ENCODE results near the gene FABP7.

The FABP7 gene

GRCh38 chr6:122790423-122791309, 11.2 kb downstream of the FABP7 start:
- peak overlapping the region; percentile 81 for H3K27ac ChIP-seq (ENCODE audit: low read depth, low read length)
- H3K4me1 ChIP-seq (ENCODE audit: control insufficient read depth in 5 of 5, insufficient read depth in 5 of 5, low read length in 5 of 5): peaks cover 4 to 27% (median 25%) of the 10 kb centered on the region in 5 donors
- no peaks in the 10 kb centered on the region for H3K36me3 ChIP-seq (ENCODE audit: control insufficient read depth in 5 of 5, insufficient read depth in 5 of 5, low read length in 5 of 5)
- no peaks in the 10 kb centered on the region for H3K27me3 ChIP-seq (ENCODE audit: control insufficient read depth in 5 of 5, insufficient read depth in 4 of 5, low read length in 5 of 5)
- no peaks in the 10 kb centered on the region for H3K9me3 ChIP-seq (ENCODE audit: control insufficient read depth in 5 of 5, low read length in 5 of 5)
- H3K4me3 ChIP-seq (ENCODE audit: low read depth in 1 of 5, low read length in 5 of 5): peak overlapping the region; percentile 76 to 97 (median 81)
- peak overlapping the region; percentile 64 to 89 (median 86) for H3K9ac ChIP-seq (ENCODE audit: low read length in 5 of 5)

DNA sequence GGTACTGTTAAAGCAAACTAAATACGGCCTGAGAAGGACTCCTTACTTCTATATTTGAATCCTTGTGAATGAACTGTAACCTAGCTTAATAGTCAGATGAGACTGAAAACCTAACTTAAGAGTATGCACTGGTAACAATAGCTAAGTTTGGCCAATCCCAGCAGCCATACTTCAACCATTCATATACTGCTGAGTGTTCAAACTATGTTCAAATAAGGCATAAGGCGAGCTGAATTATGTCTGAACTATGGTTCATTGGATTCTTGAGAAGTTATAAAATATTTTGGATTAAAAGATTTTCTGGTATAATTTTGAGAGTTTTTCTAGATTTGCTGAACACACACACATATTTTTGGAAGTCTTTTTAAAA, 11.8 kb downstream of the FABP7 start:
- Histone ChIP-seq H3K9me3 (ENCODE audit: control insufficient read depth in 5 of 5, low read length in 5 of 5) (no peaks in the 10 kb centered on the region), H3K4me1 (ENCODE audit: control insufficient read depth in 5 of 5, insufficient read depth in 5 of 5, low read length in 5 of 5) (peaks cover 4 to 27% (median 25%) of the 10 kb centered on the region in 5 donors), H3K27ac (ENCODE audit: low read depth, low read length) (peak overlapping the region; percentile 81), H3K4me3 (ENCODE audit: low read depth in 1 of 5, low read length in 5 of 5) (peak overlapping the region in 2 of 5 donors; percentile 80 to 97), H3K27me3 (ENCODE audit: control insufficient read depth in 5 of 5, insufficient read depth in 4 of 5, low read length in 5 of 5) (no peaks in the 10 kb centered on the region), H3K9ac (ENCODE audit: low read length in 5 of 5) (peak overlapping the region in 1 of 5 donors; percentile 38), H3K36me3 (ENCODE audit: control insufficient read depth in 5 of 5, insufficient read depth in 5 of 5, low read length in 5 of 5) (no peaks in the 10 kb centered on the region)

DNA sequence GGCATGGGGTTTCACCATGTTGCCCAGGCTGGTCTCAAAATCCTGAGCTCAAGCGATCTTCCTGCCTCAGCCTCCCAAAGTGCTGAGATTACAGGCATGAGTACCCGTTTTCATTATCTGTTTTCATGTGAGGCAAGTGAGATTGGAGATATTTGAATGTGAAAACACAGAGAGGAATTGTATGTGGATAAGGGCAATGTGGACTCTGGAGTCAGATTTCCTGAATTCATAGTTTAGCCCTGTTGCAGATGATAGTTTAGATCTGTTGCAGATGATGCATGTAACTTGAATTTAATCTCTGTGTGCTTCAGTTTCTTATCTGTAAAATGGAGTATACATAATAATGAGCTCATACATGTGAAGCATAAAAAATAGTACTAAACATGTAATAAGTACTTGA, 13.2 kb downstream of the FABP7 start:
- Histone ChIP-seq H3K36me3 (ENCODE audit: control insufficient read depth in 5 of 5, insufficient read depth in 5 of 5, low read length in 5 of 5) (peaks cover 0 to 7% (median 1%) of the 10 kb centered on the region in 5 donors), H3K9me3 (ENCODE audit: control insufficient read depth in 5 of 5, low read length in 5 of 5) (no peaks in the 10 kb centered on the region), H3K4me1 (ENCODE audit: control insufficient read depth in 5 of 5, insufficient read depth in 5 of 5, low read length in 5 of 5) (peaks cover 4 to 27% (median 25%) of the 10 kb centered on the region in 5 donors), H3K27ac (ENCODE audit: low read depth, low read length) (no peak overlapping the region), H3K27me3 (ENCODE audit: control insufficient read depth in 5 of 5, insufficient read depth in 4 of 5, low read length in 5 of 5) (no peaks in the 10 kb centered on the region), H3K4me3 (ENCODE audit: low read depth in 1 of 5, low read length in 5 of 5) (no peak overlapping the region), H3K9ac (ENCODE audit: low read length in 5 of 5) (no peak overlapping the region)

DNA sequence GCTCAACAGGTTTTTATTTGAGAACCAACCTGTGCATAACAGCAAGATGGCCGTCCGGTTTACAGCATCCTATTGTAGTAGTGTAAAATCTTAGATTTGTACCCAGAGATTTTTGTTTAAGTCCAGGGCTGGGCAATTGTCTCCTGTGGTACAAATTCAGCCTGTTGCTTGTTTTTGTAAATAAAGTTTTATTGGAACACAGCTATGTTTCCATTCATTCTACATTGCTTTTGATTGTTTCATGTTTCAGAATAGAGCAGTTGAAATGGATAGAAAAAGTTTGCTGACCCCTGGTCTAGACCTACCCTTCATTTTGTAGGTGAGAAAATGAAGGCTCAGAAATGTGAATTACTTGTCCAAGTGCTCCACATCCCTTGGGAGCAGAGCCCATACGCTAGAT, 18.0 kb downstream of the FABP7 start:
- H3K4me3 ChIP-seq (ENCODE audit: low read depth in 1 of 5, low read length in 5 of 5): no peak overlapping the region
- H3K4me1 ChIP-seq (ENCODE audit: control insufficient read depth in 5 of 5, insufficient read depth in 5 of 5, low read length in 5 of 5): no peaks in the 10 kb centered on the region
- no peaks in the 10 kb centered on the region for H3K27me3 ChIP-seq (ENCODE audit: control insufficient read depth in 5 of 5, insufficient read depth in 4 of 5, low read length in 5 of 5)
- H3K36me3 ChIP-seq (ENCODE audit: control insufficient read depth in 5 of 5, insufficient read depth in 5 of 5, low read length in 5 of 5): peaks cover 3 to 17% (median 9%) of the 10 kb centered on the region in 5 donors
- H3K9ac ChIP-seq (ENCODE audit: low read length in 5 of 5): no peak overlapping the region
- H3K27ac ChIP-seq (ENCODE audit: low read depth, low read length): no peak overlapping the region
- H3K9me3 ChIP-seq (ENCODE audit: control insufficient read depth in 5 of 5, low read length in 5 of 5): no peaks in the 10 kb centered on the region

- no peaks in the 10 kb centered on the region for H3K9me3 ChIP-seq (ENCODE audit: control insufficient read depth in 5 of 5, low read length in 5 of 5)
- H3K36me3 ChIP-seq (ENCODE audit: control insufficient read depth in 5 of 5, insufficient read depth in 5 of 5, low read length in 5 of 5): peaks cover 3 to 17% (median 9%) of the 10 kb centered on the region in 5 donors
- H3K27ac ChIP-seq (ENCODE audit: low read depth, low read length): no peak overlapping the region
- no peaks in the 10 kb centered on the region for H3K27me3 ChIP-seq (ENCODE audit: control insufficient read depth in 5 of 5, insufficient read depth in 4 of 5, low read length in 5 of 5)
- H3K4me1 ChIP-seq (ENCODE audit: control insufficient read depth in 5 of 5, insufficient read depth in 5 of 5, low read length in 5 of 5): no peaks in the 10 kb centered on the region
- H3K4me3 ChIP-seq (ENCODE audit: low read depth in 1 of 5, low read length in 5 of 5): no peak overlapping the region
- H3K9ac ChIP-seq (ENCODE audit: low read length in 5 of 5): no peak overlapping the region
Observed at GRCh38 chr6:122798099-122798641, 18.7 kb downstream of the FABP7 start.

- Histone ChIP-seq H3K4me3 (ENCODE audit: low read depth in 1 of 5, low read length in 5 of 5) (no peak overlapping the region), H3K27me3 (ENCODE audit: control insufficient read depth in 5 of 5, insufficient read depth in 4 of 5, low read length in 5 of 5) (no peaks in the 10 kb centered on the region), H3K4me1 (ENCODE audit: control insufficient read depth in 5 of 5, insufficient read depth in 5 of 5, low read length in 5 of 5) (peaks cover 0 to 2% (median 0%) of the 10 kb centered on the region in 5 donors), H3K9ac (ENCODE audit: low read length in 5 of 5) (no peak overlapping the region), H3K9me3 (ENCODE audit: control insufficient read depth in 5 of 5, low read length in 5 of 5) (no peaks in the 10 kb centered on the region), H3K27ac (ENCODE audit: low read depth, low read length) (no peak overlapping the region), H3K36me3 (ENCODE audit: control insufficient read depth in 5 of 5, insufficient read depth in 5 of 5, low read length in 5 of 5) (peaks cover 3 to 17% (median 9%) of the 10 kb centered on the region in 5 donors)
Observed at GRCh38 chr6:122799140-122799745, 19.7 kb downstream of the FABP7 start.

GRCh38 chr6:122799916-122800686, 20.6 kb downstream of the FABP7 start:
- no peak overlapping the region for H3K9ac ChIP-seq (ENCODE audit: low read length in 5 of 5)

DNA sequence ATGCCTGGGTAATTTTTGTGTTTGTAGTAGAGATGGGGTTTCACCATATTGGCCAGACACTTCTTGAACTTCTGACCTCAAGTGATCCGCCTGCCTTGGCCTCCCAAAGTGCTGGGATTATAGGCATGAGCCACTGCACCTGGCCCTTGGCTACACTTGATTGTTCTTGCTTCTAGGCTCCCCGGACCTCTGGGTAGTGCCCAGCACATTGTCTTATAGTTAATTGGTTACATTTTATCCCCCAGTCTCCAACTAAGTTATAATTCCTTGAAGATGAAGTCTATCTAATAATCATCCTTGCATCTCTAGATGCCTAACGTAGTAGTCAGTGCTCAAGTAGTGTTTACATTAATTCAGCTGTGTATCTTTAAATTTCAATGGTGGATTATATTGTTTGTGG, 21.4 kb downstream of the FABP7 start:
- peaks cover 9 to 29% (median 11%) of the 10 kb centered on the region in 5 donors for H3K36me3 ChIP-seq (ENCODE audit: control insufficient read depth in 5 of 5, insufficient read depth in 5 of 5, low read length in 5 of 5)
- H3K9me3 ChIP-seq (ENCODE audit: control insufficient read depth in 5 of 5, low read length in 5 of 5): no peaks in the 10 kb centered on the region
- H3K4me1 ChIP-seq (ENCODE audit: control insufficient read depth in 5 of 5, insufficient read depth in 5 of 5, low read length in 5 of 5): peaks cover 0 to 2% (median 0%) of the 10 kb centered on the region in 5 donors
- H3K27me3 ChIP-seq (ENCODE audit: control insufficient read depth in 5 of 5, insufficient read depth in 4 of 5, low read length in 5 of 5): no peaks in the 10 kb centered on the region
- no peak overlapping the region for H3K27ac ChIP-seq (ENCODE audit: low read depth, low read length)
- no peak overlapping the region for H3K4me3 ChIP-seq (ENCODE audit: low read depth in 1 of 5, low read length in 5 of 5)
- no peak overlapping the region for H3K9ac ChIP-seq (ENCODE audit: low read length in 5 of 5)

More at GRCh38 chr6:122799916-122800686, 20.6 kb downstream of the FABP7 start:
- H3K4me1 ChIP-seq (ENCODE audit: control insufficient read depth in 5 of 5, insufficient read depth in 5 of 5, low read length in 5 of 5): peaks cover 0 to 2% (median 0%) of the 10 kb centered on the region in 5 donors
- H3K27ac ChIP-seq (ENCODE audit: low read depth, low read length): no peak overlapping the region
- no peak overlapping the region for H3K4me3 ChIP-seq (ENCODE audit: low read depth in 1 of 5, low read length in 5 of 5)
- H3K36me3 ChIP-seq (ENCODE audit: control insufficient read depth in 5 of 5, insufficient read depth in 5 of 5, low read length in 5 of 5): peaks cover 4 to 21% (median 11%) of the 10 kb centered on the region in 5 donors
- no peaks in the 10 kb centered on the region for H3K27me3 ChIP-seq (ENCODE audit: control insufficient read depth in 5 of 5, insufficient read depth in 4 of 5, low read length in 5 of 5)
- H3K9me3 ChIP-seq (ENCODE audit: control insufficient read depth in 5 of 5, low read length in 5 of 5): no peaks in the 10 kb centered on the region

GRCh38 chr6:122801397-122801796, 21.9 kb downstream of the FABP7 start:
- no peaks in the 10 kb centered on the region for H3K9me3 ChIP-seq (ENCODE audit: control insufficient read depth in 5 of 5, low read length in 5 of 5)
- no peaks in the 10 kb centered on the region for H3K27me3 ChIP-seq (ENCODE audit: control insufficient read depth in 5 of 5, insufficient read depth in 4 of 5, low read length in 5 of 5)
- no peak overlapping the region for H3K9ac ChIP-seq (ENCODE audit: low read length in 5 of 5)
- H3K4me3 ChIP-seq (ENCODE audit: low read depth in 1 of 5, low read length in 5 of 5): no peak overlapping the region
- no peak overlapping the region for H3K27ac ChIP-seq (ENCODE audit: low read depth, low read length)
- H3K4me1 ChIP-seq (ENCODE audit: control insufficient read depth in 5 of 5, insufficient read depth in 5 of 5, low read length in 5 of 5): peaks cover 0 to 2% (median 0%) of the 10 kb centered on the region in 5 donors
- peaks cover 9 to 29% (median 13%) of the 10 kb centered on the region in 5 donors for H3K36me3 ChIP-seq (ENCODE audit: control insufficient read depth in 5 of 5, insufficient read depth in 5 of 5, low read length in 5 of 5)

Data from subcutaneous abdominal adipose tissue (tissue), 5 donors.